Measurements from ENCODE around the gene IL18R1.

The IL18R1 gene

GRCh38 chr2:102346381-102347130, 9.0 kb upstream of the IL18R1 start:
- H4K5ac ChIP-seq (ENCODE audit: low read length), result no peak overlapping the region
- no peak overlapping the region for H2BK15ac ChIP-seq (replicated peaks; ENCODE audit: low read depth)
- no peak overlapping the region for H2BK120ac ChIP-seq (ENCODE audit: low read depth, low read length)
- H3K79me2 ChIP-seq (ENCODE audit: control insufficient read depth, insufficient read depth, low read length), result no peaks in the 10 kb centered on the region
- H3K56ac ChIP-seq (ENCODE audit: low read length), result no peak overlapping the region
- H3K23ac ChIP-seq (ENCODE audit: low read length), result no peak overlapping the region
- H2BK5ac ChIP-seq (ENCODE audit: low read length), result no peak overlapping the region
- H3K9ac ChIP-seq (ENCODE audit: low read length), result no peak overlapping the region
- no peaks in the 10 kb centered on the region for H3K4me1 ChIP-seq (ENCODE audit: control insufficient read depth, low read depth, low read length)
- H3K4me3 ChIP-seq (ENCODE audit: low read length), result no peak overlapping the region
- H3K27me3 ChIP-seq (ENCODE audit: insufficient read depth, low read length, poor library complexity), result no peaks in the 10 kb centered on the region
- no peak overlapping the region for H2AK5ac ChIP-seq (ENCODE audit: low read length)
- H3K27ac ChIP-seq (ENCODE audit: low read depth, low read length), result no peak overlapping the region
- no CpG with 5 or more reads among the region's 7 CpGs for WGBS (ENCODE audit: extremely low coverage, insufficient coverage, low lambda C conversion rate)
- no peak overlapping the region for H4K8ac ChIP-seq (ENCODE audit: low read depth, low read length)
- H3K4me2 ChIP-seq (ENCODE audit: low read length), result no peak overlapping the region
- no peaks in the 10 kb centered on the region for H3K36me3 ChIP-seq (ENCODE audit: control insufficient read depth, insufficient read depth, low read length)
- H3K79me1 ChIP-seq (ENCODE audit: low read length), result no peaks in the 10 kb centered on the region
- no peak overlapping the region for H3K4ac ChIP-seq (ENCODE audit: low read depth, low read length)
- H3K18ac ChIP-seq (ENCODE audit: low read length), result no peak overlapping the region
- DNase-seq, result no peak

- no peak overlapping the region for H2AK5ac ChIP-seq (ENCODE audit: low read length)
- WGBS (ENCODE audit: extremely low coverage, insufficient coverage, low lambda C conversion rate), result no CpG with 5 or more reads among the region's 1 CpG
- no peak overlapping the region for H4K8ac ChIP-seq (ENCODE audit: low read depth, low read length)
- DNase-seq, result peak; percentile 8
- H3K79me2 ChIP-seq (ENCODE audit: control insufficient read depth, insufficient read depth, low read length), result no peaks in the 10 kb centered on the region
- no peak overlapping the region for H3K4me3 ChIP-seq (ENCODE audit: low read length)
- no peak overlapping the region for H3K4ac ChIP-seq (ENCODE audit: low read depth, low read length)
- H3K4me1 ChIP-seq (ENCODE audit: control insufficient read depth, low read depth, low read length), result no peaks in the 10 kb centered on the region
- no peak overlapping the region for H4K5ac ChIP-seq (ENCODE audit: low read length)
- no peak overlapping the region for H2BK120ac ChIP-seq (ENCODE audit: low read depth, low read length)
- no peak overlapping the region for H3K18ac ChIP-seq (ENCODE audit: low read length)
- no peak overlapping the region for H3K9ac ChIP-seq (ENCODE audit: low read length)
- no peaks in the 10 kb centered on the region for H3K27me3 ChIP-seq (ENCODE audit: insufficient read depth, low read length, poor library complexity)
- H3K36me3 ChIP-seq (ENCODE audit: control insufficient read depth, insufficient read depth, low read length), result no peaks in the 10 kb centered on the region
- no peaks in the 10 kb centered on the region for H3K79me1 ChIP-seq (ENCODE audit: low read length)
- H3K23ac ChIP-seq (ENCODE audit: low read length), result no peak overlapping the region
- no peak overlapping the region for H2BK15ac ChIP-seq (replicated peaks; ENCODE audit: low read depth)
- no peak overlapping the region for H2BK5ac ChIP-seq (ENCODE audit: low read length)
- no peak overlapping the region for H3K4me2 ChIP-seq (ENCODE audit: low read length)
- H3K56ac ChIP-seq (ENCODE audit: low read length), result no peak overlapping the region
- no peak overlapping the region for H3K27ac ChIP-seq (ENCODE audit: low read depth, low read length)
Observed at GRCh38 chr2:102350137-102350793, 5.3 kb upstream of the IL18R1 start.

- Histone ChIP-seq H3K56ac (ENCODE audit: low read length) (no peak overlapping the region), H3K79me2 (ENCODE audit: control insufficient read depth, insufficient read depth, low read length) (no peaks in the 10 kb centered on the region), H3K18ac (ENCODE audit: low read length) (no peak overlapping the region), H4K8ac (ENCODE audit: low read depth, low read length) (no peak overlapping the region), H2BK15ac (replicated peaks; ENCODE audit: low read depth) (no peak overlapping the region), H3K9ac (ENCODE audit: low read length) (no peak overlapping the region), H3K4ac (ENCODE audit: low read depth, low read length) (no peak overlapping the region), H3K23ac (ENCODE audit: low read length) (no peak overlapping the region), H4K5ac (ENCODE audit: low read length) (no peak overlapping the region), H3K4me2 (ENCODE audit: low read length) (no peak overlapping the region), H2AK5ac (ENCODE audit: low read length) (no peak overlapping the region), H3K79me1 (ENCODE audit: low read length) (no peaks in the 10 kb centered on the region), H3K4me3 (ENCODE audit: low read length) (no peak overlapping the region), H3K27me3 (ENCODE audit: insufficient read depth, low read length, poor library complexity) (no peaks in the 10 kb centered on the region), H3K36me3 (ENCODE audit: control insufficient read depth, insufficient read depth, low read length) (no peaks in the 10 kb centered on the region), H2BK5ac (ENCODE audit: low read length) (no peak overlapping the region), H3K27ac (ENCODE audit: low read depth, low read length) (no peak overlapping the region), H3K4me1 (ENCODE audit: control insufficient read depth, low read depth, low read length) (peaks cover 2% of the 10 kb centered on the region), H2BK120ac (ENCODE audit: low read depth, low read length) (no peak overlapping the region)
- no peak for DNase-seq
- no CpG with 5 or more reads among the region's 7 CpGs for WGBS (ENCODE audit: extremely low coverage, insufficient coverage, low lambda C conversion rate)
Observed at GRCh38 chr2:102356381-102356712, 751 bp downstream of the IL18R1 start.

- no peak overlapping the region for H3K56ac ChIP-seq (ENCODE audit: low read length)
- H3K4ac ChIP-seq (ENCODE audit: low read depth, low read length), result no peak overlapping the region
- H2BK120ac ChIP-seq (ENCODE audit: low read depth, low read length), result no peak overlapping the region
- H4K8ac ChIP-seq (ENCODE audit: low read depth, low read length), result no peak overlapping the region
- H3K27ac ChIP-seq (ENCODE audit: low read depth, low read length), result no peak overlapping the region
- no peaks in the 10 kb centered on the region for H3K79me2 ChIP-seq (ENCODE audit: control insufficient read depth, insufficient read depth, low read length)
- no peaks in the 10 kb centered on the region for H3K36me3 ChIP-seq (ENCODE audit: control insufficient read depth, insufficient read depth, low read length)
- WGBS (ENCODE audit: extremely low coverage, insufficient coverage, low lambda C conversion rate), result no CpG with 5 or more reads among the region's 2 CpGs
- H3K27me3 ChIP-seq (ENCODE audit: insufficient read depth, low read length, poor library complexity), result no peaks in the 10 kb centered on the region
- no peak overlapping the region for H2AK5ac ChIP-seq (ENCODE audit: low read length)
- H3K4me2 ChIP-seq (ENCODE audit: low read length), result no peak overlapping the region
- no peak overlapping the region for H3K23ac ChIP-seq (ENCODE audit: low read length)
- H3K9ac ChIP-seq (ENCODE audit: low read length), result no peak overlapping the region
- no peaks in the 10 kb centered on the region for H3K79me1 ChIP-seq (ENCODE audit: low read length)
- H3K4me1 ChIP-seq (ENCODE audit: control insufficient read depth, low read depth, low read length), result peaks cover 2% of the 10 kb centered on the region
- no peak overlapping the region for H2BK5ac ChIP-seq (ENCODE audit: low read length)
- no peak overlapping the region for H4K5ac ChIP-seq (ENCODE audit: low read length)
- peak; percentile 76 for DNase-seq
- no peak overlapping the region for H2BK15ac ChIP-seq (replicated peaks; ENCODE audit: low read depth)
- H3K4me3 ChIP-seq (ENCODE audit: low read length), result no peak overlapping the region
- no peak overlapping the region for H3K18ac ChIP-seq (ENCODE audit: low read length)
Observed at GRCh38 chr2:102356741-102357140, 1.1 kb downstream of the IL18R1 start.

- Histone ChIP-seq H2BK15ac (replicated peaks; ENCODE audit: low read depth) (no peak overlapping the region), H3K4me2 (ENCODE audit: low read length) (no peak overlapping the region), H3K79me1 (ENCODE audit: low read length) (no peaks in the 10 kb centered on the region), H4K8ac (ENCODE audit: low read depth, low read length) (no peak overlapping the region), H4K5ac (ENCODE audit: low read length) (no peak overlapping the region), H2BK5ac (ENCODE audit: low read length) (no peak overlapping the region), H3K27me3 (ENCODE audit: insufficient read depth, low read length, poor library complexity) (no peaks in the 10 kb centered on the region), H3K23ac (ENCODE audit: low read length) (no peak overlapping the region), H3K9ac (ENCODE audit: low read length) (no peak overlapping the region), H2AK5ac (ENCODE audit: low read length) (no peak overlapping the region), H3K79me2 (ENCODE audit: control insufficient read depth, insufficient read depth, low read length) (no peaks in the 10 kb centered on the region), H3K4ac (ENCODE audit: low read depth, low read length) (no peak overlapping the region), H3K36me3 (ENCODE audit: control insufficient read depth, insufficient read depth, low read length) (no peaks in the 10 kb centered on the region), H3K56ac (ENCODE audit: low read length) (no peak overlapping the region), H2BK120ac (ENCODE audit: low read depth, low read length) (no peak overlapping the region), H3K4me1 (ENCODE audit: control insufficient read depth, low read depth, low read length) (peaks cover 2% of the 10 kb centered on the region), H3K18ac (ENCODE audit: low read length) (no peak overlapping the region), H3K27ac (ENCODE audit: low read depth, low read length) (no peak overlapping the region), H3K4me3 (ENCODE audit: low read length) (no peak overlapping the region)
- whole genome bisulfite sequencing (ENCODE audit: extremely low coverage, insufficient coverage, low lambda C conversion rate), result no CpG with 5 or more reads among the region's 2 CpGs
- no peak for DNase-seq
Observed at GRCh38 chr2:102357937-102358336, 2.3 kb downstream of the IL18R1 start.

Data from mesendoderm (in vitro differentiated cells).